Suprapubic skin (tissue), 4 donors: Measurements from ENCODE around the gene ZNF423. TPM values are rescaled to one million over a fixed set of nuclear protein-coding genes. Genes with fewer than 3 reads are reported as not detected.

ENCODE experiments used
- DNase-seq, 2 donors: peaks; one replicate each; pipeline ENCODE4 v3.0.0-alpha.2; 2019; ENCODE audit warnings: low spot score in 2 of 2
- H3K27ac ChIP-seq: fragments of 200-600 bp; sonication (generic); one replicate; pipeline ENCODE4 v1.5.1; 2019
- H3K27me3 ChIP-seq: fragments of 200-600 bp; sonication (generic); one replicate; pipeline ENCODE4 v1.5.1; 2019
- H3K36me3 ChIP-seq: fragments of 200-600 bp; sonication (generic); one replicate; pipeline ENCODE4 v1.5.1; 2019
- H3K4me1 ChIP-seq: fragments of 200-600 bp; sonication (generic); one replicate; pipeline ENCODE4 v1.5.1; 2019
- H3K4me3 ChIP-seq: fragments of 200-600 bp; sonication (generic); one replicate; pipeline ENCODE4 v1.5.1; 2019; ENCODE audit warnings: mild to moderate bottlenecking
- H3K9me3 ChIP-seq: fragments of 200-600 bp; sonication (generic); one replicate; pipeline ENCODE4 v1.5.1; 2019
- EP300 ChIP-seq: sonication (generic); formaldehyde crosslinking; IDR thresholded peaks from one replicate; pipeline ENCODE4 v1.6.1; 2017; ENCODE audit warnings: antibody characterized with exemption
- POLR2A ChIP-seq, 2 donors: fragments of 450-650 bp; IDR thresholded peaks; one replicate each; pipeline ENCODE4 v1.6.1; 2017; ENCODE audit warnings: antibody characterized with exemption in 2 of 2, mild to moderate bottlenecking in 2 of 2, moderate library complexity in 2 of 2
- POLR2AphosphoS5 ChIP-seq, 3 donors: sonication (generic); formaldehyde crosslinking; IDR thresholded peaks; one replicate each; pipeline ENCODE4 v1.6.1; 2017; ENCODE audit warnings: antibody characterized with exemption in 3 of 3
- WGBS: methylation state at CpG from one replicate; pipeline ENCODE4 v1.1.5; 2018; 5-methylcytosine and 5-hydroxymethylcytosine counted together
- total RNA-seq, 4 donors: library from RNA; depleted of rRNA; stranded (reverse); fragments of >200 nt; gene quantifications; one replicate each; pipeline ENCODE4 v1.1.0, GENCODE V29; 2016
- TF ChIP-seq, protein P1 (sequence below), 2 donors: fragments of 200-600 bp in 1 of 2; fragments of 450-650 bp in 1 of 2; sonication (generic) in 1 of 2; IDR thresholded peaks; one replicate each; pipeline ENCODE4 v1.5.1; 2016 to 2019; ENCODE audit warnings: antibody characterized with exemption in 2 of 2, mild to moderate bottlenecking in 1 of 2, moderate library complexity in 1 of 2

The ZNF423 gene
- total RNA-seq, 4 donors from 2014 or later: 1.3 to 5.3 (median 1.9) TPM

DNA sequence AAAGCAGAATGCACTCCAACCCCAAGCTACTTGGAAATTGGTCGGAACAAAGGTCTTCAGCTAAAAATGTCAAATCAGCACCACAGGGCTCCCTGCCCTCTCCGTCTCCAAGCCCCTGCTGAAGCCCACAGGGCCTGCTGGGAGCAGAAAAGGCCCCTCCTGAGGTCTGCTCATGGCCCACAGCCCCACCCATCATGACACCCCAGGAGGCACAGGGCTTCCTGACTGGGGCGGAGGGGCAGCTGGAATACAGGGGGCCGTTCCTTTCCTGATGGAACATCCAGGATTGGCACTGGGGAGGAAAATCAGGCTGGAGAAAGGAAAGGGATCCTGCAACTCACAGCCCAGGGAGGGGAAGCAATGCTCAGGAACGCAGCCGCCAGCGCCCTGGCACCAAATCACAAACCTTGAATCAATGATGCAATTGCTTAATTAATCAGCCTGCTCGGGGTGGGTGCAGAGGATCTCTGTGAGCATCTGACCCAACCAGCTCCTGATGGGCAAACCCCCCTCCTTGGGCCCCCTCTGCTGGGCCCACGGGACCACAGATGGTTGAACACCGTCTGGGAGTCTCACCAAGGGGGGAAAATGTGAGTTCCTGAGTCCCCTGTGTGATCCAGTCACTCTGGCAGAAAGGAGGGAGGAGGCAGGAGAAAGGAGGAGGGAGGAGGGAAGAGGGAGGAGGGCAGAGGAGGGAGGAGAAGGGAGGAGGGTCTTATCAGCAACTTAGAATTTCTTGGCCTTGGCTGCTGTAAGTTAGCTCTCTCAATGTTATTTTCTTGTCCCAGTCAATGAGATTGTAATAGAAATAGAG, 155.5 kb downstream of the ZNF423 start:
- TF ChIP-seq POLR2A (IDR thresholded peaks at IDR 0.05): no peak
- TF ChIP-seq, protein P1, sequence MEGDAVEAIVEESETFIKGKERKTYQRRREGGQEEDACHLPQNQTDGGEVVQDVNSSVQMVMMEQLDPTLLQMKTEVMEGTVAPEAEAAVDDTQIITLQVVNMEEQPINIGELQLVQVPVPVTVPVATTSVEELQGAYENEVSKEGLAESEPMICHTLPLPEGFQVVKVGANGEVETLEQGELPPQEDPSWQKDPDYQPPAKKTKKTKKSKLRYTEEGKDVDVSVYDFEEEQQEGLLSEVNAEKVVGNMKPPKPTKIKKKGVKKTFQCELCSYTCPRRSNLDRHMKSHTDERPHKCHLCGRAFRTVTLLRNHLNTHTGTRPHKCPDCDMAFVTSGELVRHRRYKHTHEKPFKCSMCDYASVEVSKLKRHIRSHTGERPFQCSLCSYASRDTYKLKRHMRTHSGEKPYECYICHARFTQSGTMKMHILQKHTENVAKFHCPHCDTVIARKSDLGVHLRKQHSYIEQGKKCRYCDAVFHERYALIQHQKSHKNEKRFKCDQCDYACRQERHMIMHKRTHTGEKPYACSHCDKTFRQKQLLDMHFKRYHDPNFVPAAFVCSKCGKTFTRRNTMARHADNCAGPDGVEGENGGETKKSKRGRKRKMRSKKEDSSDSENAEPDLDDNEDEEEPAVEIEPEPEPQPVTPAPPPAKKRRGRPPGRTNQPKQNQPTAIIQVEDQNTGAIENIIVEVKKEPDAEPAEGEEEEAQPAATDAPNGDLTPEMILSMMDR (IDR thresholded peaks at IDR 0.05): no peak
- Histone ChIP-seq H3K27ac (peak overlapping the region; percentile 65), H3K36me3 (no peaks in the 10 kb centered on the region), H3K4me3 (no peak overlapping the region), H3K9me3 (no peaks in the 10 kb centered on the region), H3K27me3 (no peaks in the 10 kb centered on the region), H3K4me1 (peaks cover 54% of the 10 kb centered on the region)
- WGBS: 11% methylated on average over 7 of the region's 10 CpGs
- DNase-seq: peak in 1 of 2 donors; percentile 84

DNA sequence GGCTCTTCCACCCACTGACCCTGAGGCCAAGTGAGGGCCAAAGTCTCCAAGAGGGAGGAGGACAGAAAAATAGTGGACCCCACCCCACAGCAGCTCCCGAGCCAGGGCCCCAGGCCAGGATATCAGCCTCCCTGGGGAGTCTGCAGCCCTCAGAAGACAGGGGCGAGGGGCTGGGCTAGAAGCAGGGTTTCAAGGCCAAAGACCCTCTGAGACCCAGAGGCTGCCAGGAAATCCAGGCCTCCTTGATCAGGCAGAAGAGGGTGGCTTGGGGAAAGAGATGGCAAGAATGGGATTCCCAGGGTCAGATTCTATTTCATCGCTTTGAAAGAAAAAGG, 156.1 kb downstream of the ZNF423 start:
- Histone ChIP-seq H3K27ac (peak overlapping the region; percentile 65), H3K9me3 (no peaks in the 10 kb centered on the region), H3K4me1 (peaks cover 54% of the 10 kb centered on the region), H3K27me3 (no peaks in the 10 kb centered on the region), H3K36me3 (no peaks in the 10 kb centered on the region), H3K4me3 (no peak overlapping the region)
- WGBS: 23% methylated on average over 3 of the region's 3 CpGs
- no peak for DNase-seq
- TF ChIP-seq POLR2AphosphoS5 (IDR thresholded peaks at IDR 0.05): no peak
- no peak for TF ChIP-seq POLR2A (IDR thresholded peaks at IDR 0.05)
- TF ChIP-seq, protein P1 (IDR thresholded peaks at IDR 0.05): no peak
- no peak for TF ChIP-seq EP300

DNA sequence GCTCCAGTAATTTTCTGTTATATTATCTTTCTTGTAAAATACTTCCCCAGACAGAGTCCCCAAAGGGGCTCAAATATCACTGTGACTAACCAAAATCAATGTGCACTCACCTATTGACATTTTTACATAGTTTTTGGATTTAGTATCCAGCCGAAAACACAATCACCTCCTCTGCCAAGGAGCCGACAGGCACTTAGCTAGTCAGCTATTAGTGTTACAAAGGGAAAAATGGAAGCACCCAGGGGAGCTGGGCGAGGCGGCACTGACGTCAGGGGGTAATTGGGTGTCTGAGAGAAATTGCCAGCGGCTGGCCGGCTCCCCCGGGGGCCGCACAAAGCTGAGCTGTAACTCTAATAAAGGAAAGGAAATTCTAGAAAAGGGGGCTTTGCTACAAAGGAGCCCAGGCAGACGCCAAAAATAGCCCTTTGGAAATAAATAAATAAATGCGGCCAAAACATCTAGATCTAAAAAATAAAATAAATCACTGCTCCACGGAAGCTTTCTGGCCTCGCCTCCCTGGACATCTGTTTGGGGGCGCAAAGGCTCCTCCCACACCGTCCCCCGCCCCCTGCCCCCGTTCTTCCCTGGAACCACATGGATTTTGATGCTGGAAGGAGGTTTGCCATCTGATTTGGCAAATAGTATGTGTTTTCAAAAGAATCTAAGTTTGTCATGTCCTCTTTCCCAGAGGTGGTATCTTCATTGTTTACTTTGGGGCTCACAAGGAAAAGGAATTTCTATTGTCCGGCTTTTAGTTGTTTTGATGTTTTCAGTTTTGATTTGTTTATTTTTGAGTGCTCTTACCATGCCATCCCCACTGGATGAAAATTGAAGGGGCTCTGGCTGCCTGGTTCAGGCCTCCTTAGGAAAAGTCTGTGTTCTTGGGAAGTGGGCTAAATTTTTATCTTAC, 156.7 kb downstream of the ZNF423 start:
- Histone ChIP-seq H3K27me3 (no peaks in the 10 kb centered on the region), H3K4me3 (no peak overlapping the region), H3K27ac (peak overlapping the region; percentile 65), H3K36me3 (no peaks in the 10 kb centered on the region), H3K9me3 (no peaks in the 10 kb centered on the region), H3K4me1 (peaks cover 54% of the 10 kb centered on the region)
- TF ChIP-seq EP300 (no peak), POLR2A (IDR thresholded peaks at IDR 0.05) (no peak), POLR2AphosphoS5 (IDR thresholded peaks at IDR 0.05) (no peak)
- TF ChIP-seq, protein P1 (IDR thresholded peaks at IDR 0.05): no peak
- WGBS: 33% methylated on average over 18 of the region's 18 CpGs
- peak in 1 of 2 donors; percentile 75 for DNase-seq

DNA sequence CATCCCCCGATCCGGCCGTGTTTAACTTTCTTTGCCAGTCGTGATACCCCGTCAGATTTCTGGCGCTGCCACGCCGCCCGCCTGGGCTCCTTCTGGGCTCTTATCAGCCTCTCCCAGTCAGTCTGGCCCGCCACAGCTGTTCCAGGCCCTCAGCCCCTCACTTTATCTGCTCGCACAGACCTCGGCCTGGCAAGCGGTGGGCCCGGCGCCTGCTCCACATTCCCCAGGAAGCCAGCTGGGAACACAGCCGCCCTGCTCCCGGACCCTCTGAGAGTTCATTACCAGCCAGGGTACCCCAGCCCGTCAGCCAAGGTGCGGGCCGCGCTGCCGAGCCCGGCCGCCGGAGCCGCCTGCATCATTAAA, 157.5 kb downstream of the ZNF423 start:
- no peak overlapping the region for H3K27ac ChIP-seq
- no peaks in the 10 kb centered on the region for H3K27me3 ChIP-seq
- no peak for DNase-seq

More for the DNA sequence above, 157.5 kb downstream of the ZNF423 start:
- WGBS: 95% methylated on average over 26 of the region's 26 CpGs
- H3K9me3 ChIP-seq: no peaks in the 10 kb centered on the region
- no peak overlapping the region for H3K4me3 ChIP-seq
- TF ChIP-seq POLR2AphosphoS5 (IDR thresholded peaks at IDR 0.05): no peak
- no peak for TF ChIP-seq POLR2A (IDR thresholded peaks at IDR 0.05)
- TF ChIP-seq EP300: no peak
- TF ChIP-seq, protein P1 (IDR thresholded peaks at IDR 0.05): no peak
- peaks cover 51% of the 10 kb centered on the region for H3K4me1 ChIP-seq
- H3K36me3 ChIP-seq: no peaks in the 10 kb centered on the region
